ENCODE data around the gene RPS27L.
"Not testable (repeated sequence)": the region's sequence is repeated elsewhere in the genome, so short reads cannot be mapped to it uniquely, and the experiment has no call there.

The RPS27L gene

DNA sequence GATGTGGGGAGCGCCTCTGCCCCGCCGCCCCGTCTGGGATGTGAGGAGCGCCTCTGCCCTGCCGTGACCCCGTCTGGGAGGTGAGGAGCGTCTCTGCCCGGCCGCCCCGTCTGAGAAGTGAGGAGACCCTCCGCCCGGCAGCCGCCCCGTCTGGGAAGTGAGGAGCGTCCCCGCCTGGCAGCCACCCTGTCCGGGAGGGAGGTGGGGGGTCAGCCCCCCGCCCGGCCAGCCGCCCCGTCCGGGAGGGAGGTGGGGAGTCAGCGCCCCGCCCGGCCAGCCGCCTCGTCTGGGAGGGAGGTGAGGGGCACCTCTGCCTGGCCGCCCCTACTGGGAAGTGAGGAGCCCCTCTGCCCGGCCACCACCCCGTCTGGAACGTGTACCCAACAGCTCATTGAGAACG is 58.4 kb downstream of the RPS27L start:
- DNase-seq (ENCODE audit: low read depth in 3 of 3): not testable (repeated sequence)

All from stimulated activated CD4-positive, alpha-beta T cell treated with anti-CD3 and anti-CD28 coated beads, TNF-alpha, amount 100 ng/mL, for 4 hours (primary cell).